Femur (tissue), 1 donor: ENCODE measurements around the gene RPRD1A.
"Not testable (repeated sequence)": the region's sequence is repeated elsewhere in the genome, so short reads cannot be mapped to it uniquely, and the experiment has no call there.

Experiments used
- DNase-seq: peaks from one replicate; pipeline ENCODE4 v3.0.0-alpha.2; 2017

The RPRD1A gene

GRCh38 chr18:36077764-36078163 lies 10.4 kb upstream of the RPRD1A start:
- DNase-seq: not testable (repeated sequence)

- DNase-seq: no peak
Observed at GRCh38 chr18:36075862-36076587, 8.7 kb upstream of the RPRD1A start.

- DNase-seq: no peak
Observed at GRCh38 chr18:36074435-36074834, 7.1 kb upstream of the RPRD1A start.

GRCh38 chr18:36073676-36074075 lies 6.3 kb upstream of the RPRD1A start:
- no peak for DNase-seq

GRCh38 chr18:36072406-36072805 lies 5.0 kb upstream of the RPRD1A start:
- DNase-seq: not testable (repeated sequence)

GRCh38 chr18:36066686-36067054 lies 689 bp downstream of the RPRD1A start:
- no peak for DNase-seq

- DNase-seq: no peak
Observed at GRCh38 chr18:36066001-36066400, 1.4 kb downstream of the RPRD1A start.

- not testable (repeated sequence) for DNase-seq
Observed at GRCh38 chr18:36064809-36065079, 2.6 kb downstream of the RPRD1A start.

- no peak for DNase-seq
Observed at GRCh38 chr18:36064027-36064808, 3.1 kb downstream of the RPRD1A start.

- no peak for DNase-seq
Observed at GRCh38 chr18:36058674-36059073, 8.7 kb downstream of the RPRD1A start.

GRCh38 chr18:36051760-36052159 lies 15.6 kb downstream of the RPRD1A start:
- no peak for DNase-seq

- no peak for DNase-seq
Observed at GRCh38 chr18:36050479-36050878, 16.9 kb downstream of the RPRD1A start.

- no peak for DNase-seq
Observed at GRCh38 chr18:36047521-36047920, 19.8 kb downstream of the RPRD1A start.

GRCh38 chr18:36046898-36047297 lies 20.5 kb downstream of the RPRD1A start:
- DNase-seq: no peak

GRCh38 chr18:36045241-36045991 lies 21.9 kb downstream of the RPRD1A start:
- DNase-seq: no peak

- no peak for DNase-seq
Observed at GRCh38 chr18:36043153-36043552, 24.2 kb downstream of the RPRD1A start.

GRCh38 chr18:36041146-36041545 lies 26.2 kb downstream of the RPRD1A start:
- DNase-seq: no peak

GRCh38 chr18:36038102-36038663 lies 29.2 kb downstream of the RPRD1A start:
- no peak for DNase-seq

GRCh38 chr18:36035253-36035652 lies 32.1 kb downstream of the RPRD1A start:
- no peak for DNase-seq

GRCh38 chr18:36034299-36034895 lies 33.0 kb downstream of the RPRD1A start:
- no peak for DNase-seq

GRCh38 chr18:36031903-36032302 lies 35.5 kb downstream of the RPRD1A start:
- DNase-seq: no peak

- no peak for DNase-seq
Observed at GRCh38 chr18:36031407-36031806, 36.0 kb downstream of the RPRD1A start.

- DNase-seq: no peak
Observed at GRCh38 chr18:36028859-36029258, 38.5 kb downstream of the RPRD1A start.
